Choroid plexus epithelial cell (primary cell): ENCODE measurements around the gene FCRLB.
"Not testable (repeated sequence)": the region's sequence is repeated elsewhere in the genome, so short reads cannot be mapped to it uniquely, and the experiment has no call there.

ENCODE experiments used
- DNase-seq: peaks from one replicate; pipeline ENCODE4 v3.0.0-alpha.2; 2010; ENCODE audit warnings: low read depth
- H3K4me3 ChIP-seq: 2 replicates; pipeline ENCODE4 v1.5.1; 2011; ENCODE audit warnings: low read depth, mild to moderate bottlenecking, control low read depth, low read length, moderate library complexity
- CTCF ChIP-seq: conservative IDR thresholded peaks from 2 replicates; pipeline ENCODE4 v1.5.1; 2011; ENCODE audit warnings: low read depth, mild to moderate bottlenecking, control low read depth, inconsistent platforms, low read length, moderate library complexity

Gene FCRLB

GRCh38 chr1:161688946-161689345 lies 32.4 kb upstream of the FCRLB start:
- DNase-seq: no peak
- TF ChIP-seq CTCF: no peak
- H3K4me3 ChIP-seq: no peak overlapping the region

- no peak for TF ChIP-seq CTCF
Measured at GRCh38 chr1:161691846-161692245, 29.5 kb upstream of the FCRLB start.

GRCh38 chr1:161693020-161693712 lies 28.2 kb upstream of the FCRLB start:
- H3K4me3 ChIP-seq, DNase-seq: not testable (repeated sequence)

More at GRCh38 chr1:161691846-161692245, 29.5 kb upstream of the FCRLB start:
- no peak for DNase-seq
- H3K4me3 ChIP-seq: no peak overlapping the region

GRCh38 chr1:161698302-161698701 lies 23.0 kb upstream of the FCRLB start:
- not testable (repeated sequence) for DNase-seq, H3K4me3 ChIP-seq

GRCh38 chr1:161702250-161702649 lies 19.1 kb upstream of the FCRLB start:
- TF ChIP-seq CTCF: no peak
- H3K4me3 ChIP-seq: no peak overlapping the region
- DNase-seq: no peak

- TF ChIP-seq CTCF: no peak
- DNase-seq: no peak
- no peak overlapping the region for H3K4me3 ChIP-seq
Measured at GRCh38 chr1:161705537-161705936, 15.8 kb upstream of the FCRLB start.

- no peak overlapping the region for H3K4me3 ChIP-seq
- no peak for TF ChIP-seq CTCF
- DNase-seq: no peak
Measured at GRCh38 chr1:161706113-161706481, 15.2 kb upstream of the FCRLB start.

- peak; percentile 67 for DNase-seq
- no peak for TF ChIP-seq CTCF
- H3K4me3 ChIP-seq: no peak within 1 kb of the TSS
Measured at GRCh38 chr1:161706482-161707347, 14.6 kb upstream of the FCRLB start, which contains the start of gene FCRLA. Gene FCRLA, plus strand, starts transcription at chr1:161707229. Its CDS starts 36 bp downstream, at chr1:161707265.
